ENCODE data around the gene SART3. TPM values are rescaled to one million over a fixed set of nuclear protein-coding genes. Genes with fewer than 3 reads are reported as not detected.

The SART3 gene
- polyA plus RNA-seq, 1 of the 3 experiments (the other 2 are of a cell fraction) = 28.9 TPM

DNA sequence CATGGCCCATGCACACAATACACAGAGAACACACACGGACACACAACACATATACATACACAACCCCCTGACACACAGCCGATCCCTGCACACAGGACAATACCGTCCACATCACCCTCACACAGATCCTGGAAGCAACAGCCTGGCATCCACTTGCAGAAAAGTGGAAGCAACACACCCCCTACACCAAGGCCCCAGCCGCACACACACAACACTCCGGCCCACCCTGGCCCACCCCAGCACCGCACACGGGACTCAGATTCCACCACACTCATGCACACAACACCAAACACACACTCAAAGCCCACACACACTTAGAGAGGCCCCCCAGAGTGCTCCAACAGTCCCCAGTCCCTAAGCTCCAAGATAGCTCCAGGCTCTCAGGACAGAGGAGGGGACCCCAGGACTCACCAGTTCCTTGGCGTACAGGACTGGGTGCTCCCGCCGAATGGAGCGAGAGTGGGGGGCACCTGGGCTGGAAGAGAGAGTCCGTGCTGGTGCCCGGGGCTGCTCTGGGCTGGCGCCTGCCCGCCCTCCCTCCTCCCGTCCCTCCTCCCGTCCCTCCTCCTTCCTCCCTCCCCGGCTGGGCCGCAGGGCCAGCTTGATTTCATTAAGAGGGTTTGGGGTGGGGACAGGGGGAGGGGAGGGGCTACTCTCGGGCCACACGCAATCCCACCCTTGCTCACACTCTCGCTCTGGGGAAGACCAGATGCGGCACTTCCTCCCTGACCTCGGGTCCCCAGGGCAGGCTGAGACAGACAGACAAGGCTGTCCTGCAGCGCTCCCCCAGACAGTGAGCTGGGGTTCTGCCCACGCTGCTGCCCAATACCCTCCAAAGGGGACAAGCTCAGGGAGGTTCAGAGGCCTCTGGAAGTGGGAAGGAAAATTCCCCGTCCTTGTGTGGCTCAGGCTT lies 36.8 kb upstream of the SART3 start, which contains the start of gene TMEM119:
Gene TMEM119, minus strand, starts transcription at position 526 of the 913 bp plus-strand sequence. CDS start 5,701 bp downstream, outside the sequence.
- H3K36me3 ChIP-seq (replicated peaks in 1 of 2; ENCODE audit: control insufficient read depth in 1 of 2, insufficient read depth in 2 of 2, low read length in 1 of 2) = no peaks in the 10 kb centered on the region
- H4K20me1 ChIP-seq (ENCODE audit: insufficient read depth) = no peaks in the 10 kb centered on the region
- no peaks in the 10 kb centered on the region for H3K9me3 ChIP-seq
- POLR2A ChIA-PET = no interaction called here
- no peaks in the 10 kb centered on the region for H3K79me2 ChIP-seq (ENCODE audit: insufficient read depth)
- peaks cover 7% of the 10 kb centered on the region for H3F3A ChIP-seq (replicated peaks; ENCODE audit: insufficient read depth)
- peak within 1 kb of the TSS; percentile 45 to 60 for H3K4me3 ChIP-seq (ENCODE audit: low read depth in 2 of 2, low read length in 1 of 2)
- no peaks in the 10 kb centered on the region for H3K9me2 ChIP-seq
- WGBS (ENCODE audit: low lambda C conversion rate) = 18% methylated on average over 17 of the region's 27 CpGs
- peaks cover 0 to 26% of the 10 kb centered on the region in 2 experiments; a peak in 1 of 4 replicates for H3K4me1 ChIP-seq (ENCODE audit: control insufficient read depth in 1 of 2, insufficient read depth in 2 of 2, low read depth in 1 of 2, low read length in 1 of 2)
- TF ChIP-seq EP300 (IDR thresholded peaks at IDR 0.05; ENCODE audit: borderline replicate concordance in 1 of 2, low read depth in 1 of 2, low read length in 1 of 2) (peak in 1 of 2 experiments; percentile 17; a peak in 1 of 4 replicates), POLR2AphosphoS5 (IDR thresholded peaks at IDR 0.05; ENCODE audit: low read depth, low read length) (peak; percentile 47; the same call in 1 of the 2 replicates), FOXM1 (IDR thresholded peaks at IDR 0.05; ENCODE audit: low read depth) (no peak), TEAD4 (IDR thresholded peaks at IDR 0.05; ENCODE audit: borderline replicate concordance, insufficient read depth) (no peak), MXI1 (IDR thresholded peaks at IDR 0.05; ENCODE audit: low read depth, low read length) (no peak; the same call in 1 of the 2 replicates), GABPA (IDR thresholded peaks at IDR 0.05; ENCODE audit: low read depth) (no peak), TCF12 (IDR thresholded peaks at IDR 0.05) (peak; percentile 87)
- TF ChIP-seq, protein P1, sequence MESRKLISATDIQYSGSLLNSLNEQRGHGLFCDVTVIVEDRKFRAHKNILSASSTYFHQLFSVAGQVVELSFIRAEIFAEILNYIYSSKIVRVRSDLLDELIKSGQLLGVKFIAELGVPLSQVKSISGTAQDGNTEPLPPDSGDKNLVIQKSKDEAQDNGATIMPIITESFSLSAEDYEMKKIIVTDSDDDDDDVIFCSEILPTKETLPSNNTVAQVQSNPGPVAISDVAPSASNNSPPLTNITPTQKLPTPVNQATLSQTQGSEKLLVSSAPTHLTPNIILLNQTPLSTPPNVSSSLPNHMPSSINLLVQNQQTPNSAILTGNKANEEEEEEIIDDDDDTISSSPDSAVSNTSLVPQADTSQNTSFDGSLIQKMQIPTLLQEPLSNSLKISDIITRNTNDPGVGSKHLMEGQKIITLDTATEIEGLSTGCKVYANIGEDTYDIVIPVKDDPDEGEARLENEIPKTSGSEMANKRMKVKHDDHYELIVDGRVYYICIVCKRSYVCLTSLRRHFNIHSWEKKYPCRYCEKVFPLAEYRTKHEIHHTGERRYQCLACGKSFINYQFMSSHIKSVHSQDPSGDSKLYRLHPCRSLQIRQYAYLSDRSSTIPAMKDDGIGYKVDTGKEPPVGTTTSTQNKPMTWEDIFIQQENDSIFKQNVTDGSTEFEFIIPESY (IDR thresholded peaks at IDR 0.05; ENCODE audit: borderline replicate concordance, low read depth) = no peak
- TF ChIP-seq, protein P2, sequence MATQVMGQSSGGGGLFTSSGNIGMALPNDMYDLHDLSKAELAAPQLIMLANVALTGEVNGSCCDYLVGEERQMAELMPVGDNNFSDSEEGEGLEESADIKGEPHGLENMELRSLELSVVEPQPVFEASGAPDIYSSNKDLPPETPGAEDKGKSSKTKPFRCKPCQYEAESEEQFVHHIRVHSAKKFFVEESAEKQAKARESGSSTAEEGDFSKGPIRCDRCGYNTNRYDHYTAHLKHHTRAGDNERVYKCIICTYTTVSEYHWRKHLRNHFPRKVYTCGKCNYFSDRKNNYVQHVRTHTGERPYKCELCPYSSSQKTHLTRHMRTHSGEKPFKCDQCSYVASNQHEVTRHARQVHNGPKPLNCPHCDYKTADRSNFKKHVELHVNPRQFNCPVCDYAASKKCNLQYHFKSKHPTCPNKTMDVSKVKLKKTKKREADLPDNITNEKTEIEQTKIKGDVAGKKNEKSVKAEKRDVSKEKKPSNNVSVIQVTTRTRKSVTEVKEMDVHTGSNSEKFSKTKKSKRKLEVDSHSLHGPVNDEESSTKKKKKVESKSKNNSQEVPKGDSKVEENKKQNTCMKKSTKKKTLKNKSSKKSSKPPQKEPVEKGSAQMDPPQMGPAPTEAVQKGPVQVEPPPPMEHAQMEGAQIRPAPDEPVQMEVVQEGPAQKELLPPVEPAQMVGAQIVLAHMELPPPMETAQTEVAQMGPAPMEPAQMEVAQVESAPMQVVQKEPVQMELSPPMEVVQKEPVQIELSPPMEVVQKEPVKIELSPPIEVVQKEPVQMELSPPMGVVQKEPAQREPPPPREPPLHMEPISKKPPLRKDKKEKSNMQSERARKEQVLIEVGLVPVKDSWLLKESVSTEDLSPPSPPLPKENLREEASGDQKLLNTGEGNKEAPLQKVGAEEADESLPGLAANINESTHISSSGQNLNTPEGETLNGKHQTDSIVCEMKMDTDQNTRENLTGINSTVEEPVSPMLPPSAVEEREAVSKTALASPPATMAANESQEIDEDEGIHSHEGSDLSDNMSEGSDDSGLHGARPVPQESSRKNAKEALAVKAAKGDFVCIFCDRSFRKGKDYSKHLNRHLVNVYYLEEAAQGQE (IDR thresholded peaks at IDR 0.05; ENCODE audit: low read depth, low read length) = 0 out of 2 replicates have a peak, but pooled peaks have one; percentile 22
- TF ChIP-seq, protein P3, sequence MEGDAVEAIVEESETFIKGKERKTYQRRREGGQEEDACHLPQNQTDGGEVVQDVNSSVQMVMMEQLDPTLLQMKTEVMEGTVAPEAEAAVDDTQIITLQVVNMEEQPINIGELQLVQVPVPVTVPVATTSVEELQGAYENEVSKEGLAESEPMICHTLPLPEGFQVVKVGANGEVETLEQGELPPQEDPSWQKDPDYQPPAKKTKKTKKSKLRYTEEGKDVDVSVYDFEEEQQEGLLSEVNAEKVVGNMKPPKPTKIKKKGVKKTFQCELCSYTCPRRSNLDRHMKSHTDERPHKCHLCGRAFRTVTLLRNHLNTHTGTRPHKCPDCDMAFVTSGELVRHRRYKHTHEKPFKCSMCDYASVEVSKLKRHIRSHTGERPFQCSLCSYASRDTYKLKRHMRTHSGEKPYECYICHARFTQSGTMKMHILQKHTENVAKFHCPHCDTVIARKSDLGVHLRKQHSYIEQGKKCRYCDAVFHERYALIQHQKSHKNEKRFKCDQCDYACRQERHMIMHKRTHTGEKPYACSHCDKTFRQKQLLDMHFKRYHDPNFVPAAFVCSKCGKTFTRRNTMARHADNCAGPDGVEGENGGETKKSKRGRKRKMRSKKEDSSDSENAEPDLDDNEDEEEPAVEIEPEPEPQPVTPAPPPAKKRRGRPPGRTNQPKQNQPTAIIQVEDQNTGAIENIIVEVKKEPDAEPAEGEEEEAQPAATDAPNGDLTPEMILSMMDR (IDR thresholded peaks at IDR 0.05) = no peak
- DNase-seq = peak; percentile 91
- H3K9ac ChIP-seq = peak within 1 kb of the TSS; percentile 42; the same call in 1 of the 2 replicates
- H3K27me3 ChIP-seq (ENCODE audit: insufficient read depth) = no peaks in the 10 kb centered on the region
- peak within 1 kb of the TSS; percentile 17 to 83; a peak in 2 of 4 replicates for H3K27ac ChIP-seq (ENCODE audit: low read depth in 2 of 2, low read length in 1 of 2)
- peak within 1 kb of the TSS; percentile 91 for H3K4me2 ChIP-seq
- CTCF ChIA-PET = interaction anchor here (0.7 to 1.1 kb wide), 3 partner anchors 20 to 54 kb away, joined by 3 to 5 read pairs (median 4); partner anchors contain the start of gene ISCU
- H2AFZ ChIP-seq (ENCODE audit: low read depth) = 0 out of 2 replicates have a peak within 1 kb of the TSS, but pooled peaks have one; percentile 41
